Effector memory CD4-positive, alpha-beta T cell (primary cell): Measurements from ENCODE around the gene CFAP73.
"Not testable (repeated sequence)": the region's sequence is repeated elsewhere in the genome, so short reads cannot be mapped to it uniquely, and the experiment has no call there.

Source experiments
- DNase-seq, 3 donors: peaks; one replicate each; pipeline ENCODE4 v3.0.0-alpha.2; 2020
- H3K27ac ChIP-seq: 2 replicates; pipeline ENCODE4 v1.7.0; 2013; ENCODE audit warnings: mild to moderate bottlenecking, low read length, moderate library complexity; ENCODE audit not compliant: insufficient read depth, poor library complexity, severe bottlenecking
- H3K27me3 ChIP-seq: replicated peaks from 2 replicates; pipeline ENCODE4 v1.7.0; 2013; ENCODE audit warnings: mild to moderate bottlenecking, low read length; ENCODE audit not compliant: insufficient read depth, control insufficient read depth, poor library complexity, severe bottlenecking
- H3K36me3 ChIP-seq: 2 replicates; pipeline ENCODE4 v1.7.0; 2013; ENCODE audit warnings: mild to moderate bottlenecking, low read length, moderate library complexity; ENCODE audit not compliant: control insufficient read depth, insufficient read depth
- H3K4me1 ChIP-seq: 2 replicates; pipeline ENCODE4 v1.7.0; 2013; ENCODE audit warnings: low read length, mild to moderate bottlenecking; ENCODE audit not compliant: control insufficient read depth, insufficient read depth, poor library complexity, severe bottlenecking
- H3K4me3 ChIP-seq: 2 replicates; pipeline ENCODE4 v1.7.0; 2013; ENCODE audit warnings: low read length, low read depth, mild to moderate bottlenecking; ENCODE audit not compliant: insufficient read depth, poor library complexity, severe bottlenecking
- H3K9me3 ChIP-seq: 2 replicates; pipeline ENCODE4 v1.7.0; 2013; ENCODE audit warnings: mild to moderate bottlenecking, low read length, moderate library complexity; ENCODE audit not compliant: control insufficient read depth

CFAP73 gene

DNA sequence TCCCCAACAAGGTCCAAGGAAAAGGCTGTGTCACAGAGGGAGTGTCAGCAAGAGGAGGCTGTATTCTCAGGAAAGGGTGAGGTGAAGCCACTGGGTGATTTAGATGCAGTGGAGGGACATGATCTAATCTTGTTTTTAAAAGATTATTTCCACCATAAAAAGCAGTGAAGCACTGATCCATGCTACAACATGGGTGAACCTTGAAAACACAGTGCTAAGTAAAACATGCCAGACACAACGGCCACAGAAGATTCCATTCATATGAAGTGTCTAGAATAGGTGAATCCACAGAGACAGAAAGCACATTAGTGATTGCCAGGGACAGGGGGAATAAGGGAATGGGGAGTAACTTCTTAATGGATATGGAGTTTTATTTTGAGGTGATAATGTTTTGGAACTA is 48.8 kb downstream of the CFAP73 start:
- no peaks in the 10 kb centered on the region for H3K27me3 ChIP-seq
- no peaks in the 10 kb centered on the region for H3K9me3 ChIP-seq
- H3K36me3 ChIP-seq, result no peaks in the 10 kb centered on the region
- H3K27ac ChIP-seq, result no peak overlapping the region
- DNase-seq, result no peak
- H3K4me1 ChIP-seq, result no peaks in the 10 kb centered on the region
- no peak overlapping the region for H3K4me3 ChIP-seq

DNA sequence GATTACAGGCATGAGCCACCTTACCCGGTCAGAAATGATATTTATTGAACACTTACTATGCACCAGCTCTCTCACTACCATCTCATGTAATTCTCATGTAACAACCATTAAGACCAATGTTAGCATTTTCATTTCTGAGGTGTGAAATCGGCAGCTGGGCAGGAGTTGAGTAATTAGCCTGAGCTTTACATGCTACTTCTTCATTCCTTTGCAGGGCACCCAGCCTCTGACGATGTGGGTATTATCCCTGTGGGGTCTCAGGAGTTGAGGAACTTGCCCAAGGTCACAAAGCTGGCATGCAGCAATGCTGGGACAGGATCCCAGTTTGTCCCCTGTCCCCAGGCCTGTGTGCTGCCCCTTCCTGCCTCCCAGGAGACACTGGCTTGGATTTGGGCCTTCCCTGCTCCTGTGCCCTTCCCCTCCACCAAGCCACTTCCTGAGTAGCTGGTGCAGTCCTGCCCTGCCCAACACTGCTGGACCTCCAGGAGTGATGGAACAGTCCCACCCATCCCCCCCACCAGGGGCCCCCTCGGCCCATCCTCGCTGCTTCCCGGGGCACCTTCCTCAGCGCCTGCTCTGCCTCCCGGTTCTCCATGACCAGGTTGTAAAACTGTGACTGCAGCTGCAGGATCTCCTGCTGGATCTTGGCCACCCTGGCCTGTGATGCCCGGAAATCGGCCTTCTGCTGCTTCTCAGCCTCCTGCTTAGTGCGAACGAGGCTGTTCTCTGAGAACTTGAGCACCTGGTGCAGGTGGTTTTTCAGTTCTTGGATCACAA is 50.7 kb downstream of the CFAP73 start:
- Histone ChIP-seq H3K27ac (no peak overlapping the region), H3K4me1 (no peaks in the 10 kb centered on the region), H3K4me3 (no peak overlapping the region), H3K27me3 (no peaks in the 10 kb centered on the region), H3K9me3 (no peaks in the 10 kb centered on the region), H3K36me3 (no peaks in the 10 kb centered on the region)
- DNase-seq, result no peak

DNA sequence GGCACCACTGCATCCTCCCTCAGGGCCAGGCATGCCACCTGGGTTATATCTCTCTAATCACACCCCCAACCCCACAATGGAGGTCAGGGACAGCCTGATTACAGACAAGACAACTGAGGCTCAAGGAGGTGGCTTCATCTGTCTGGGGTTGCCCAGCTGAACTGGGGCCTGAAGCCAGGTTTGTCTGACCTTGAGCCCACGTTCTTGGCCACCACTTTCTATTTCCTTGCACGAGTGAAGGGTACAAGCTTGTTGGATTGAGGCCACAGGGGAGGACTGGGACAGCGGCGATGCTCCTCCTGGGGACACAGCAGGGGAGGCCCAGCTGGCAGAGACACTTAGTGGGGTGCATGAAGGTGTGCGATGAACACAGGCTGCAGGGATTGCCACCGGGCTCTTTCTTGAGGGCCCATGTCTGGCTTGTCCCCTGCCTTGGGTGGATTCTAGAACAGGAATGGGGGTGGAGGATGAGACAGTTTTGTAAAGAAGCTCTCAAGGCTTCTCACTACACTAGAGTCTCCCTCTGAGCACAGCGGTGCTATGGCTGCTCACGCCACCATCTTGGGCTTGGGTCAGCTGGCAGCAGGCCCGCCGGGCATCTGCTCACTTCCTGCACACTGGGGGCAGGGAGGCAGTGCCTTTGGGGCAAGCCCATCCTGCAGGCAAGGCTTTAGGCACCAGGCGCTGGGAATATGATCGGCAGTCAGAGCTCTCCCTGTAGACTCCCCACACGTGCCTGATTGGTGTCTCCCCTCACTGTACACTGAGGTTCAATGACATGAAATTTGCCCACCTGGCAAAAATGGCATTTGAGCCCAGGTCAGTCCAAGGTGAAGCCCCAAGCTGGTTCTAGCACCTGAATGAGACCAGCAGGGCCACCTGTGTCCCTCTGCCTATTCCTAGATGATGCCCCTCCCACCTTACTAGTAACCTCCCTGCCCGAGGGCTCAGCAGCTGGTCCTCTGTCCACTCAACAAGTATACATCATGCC is 52.0 kb downstream of the CFAP73 start:
- H3K27me3 ChIP-seq, result no peaks in the 10 kb centered on the region
- H3K27ac ChIP-seq, result no peak overlapping the region
- no peaks in the 10 kb centered on the region for H3K9me3 ChIP-seq
- DNase-seq, result no peak
- H3K4me3 ChIP-seq, result no peak overlapping the region
- no peaks in the 10 kb centered on the region for H3K36me3 ChIP-seq
- no peaks in the 10 kb centered on the region for H3K4me1 ChIP-seq

DNA sequence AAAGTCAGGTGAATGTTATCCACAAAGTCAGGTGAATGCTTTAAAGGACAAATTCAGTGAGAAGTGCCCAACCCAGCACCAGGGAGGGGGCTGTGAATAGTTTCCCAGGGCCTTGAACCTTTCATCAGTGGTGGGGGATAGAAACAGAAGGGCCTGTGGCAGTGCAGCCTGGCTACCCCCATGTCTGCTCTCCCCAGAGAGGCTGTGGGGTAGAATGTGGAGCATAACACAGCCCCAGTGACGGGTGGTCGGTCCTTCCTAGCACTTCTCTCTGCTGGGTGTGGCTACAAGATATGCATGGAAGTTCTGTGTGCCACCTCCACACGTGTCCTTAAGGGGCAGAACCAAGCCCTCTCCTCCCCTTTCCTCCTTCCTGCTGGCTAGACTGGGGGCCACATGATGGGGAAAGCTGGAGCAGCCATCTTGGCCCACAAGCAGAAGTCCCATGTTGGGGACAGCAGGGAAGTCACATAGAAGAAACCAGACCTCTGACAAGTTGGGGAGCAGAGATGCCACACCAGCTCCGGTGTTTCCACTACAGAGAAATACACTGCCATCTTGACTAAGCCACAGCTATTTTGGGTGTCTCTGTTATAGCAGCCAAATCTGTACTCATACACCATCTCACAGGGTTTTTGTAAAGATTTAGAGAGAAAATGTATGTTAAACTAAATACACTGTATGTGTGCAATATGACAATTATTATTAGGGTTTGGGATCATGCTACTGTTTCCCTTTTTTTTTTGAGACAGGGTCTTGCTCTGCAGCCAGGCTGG is 53.0 kb downstream of the CFAP73 start:
- Histone ChIP-seq H3K4me3 (no peak overlapping the region), H3K27ac (no peak overlapping the region), H3K27me3 (no peaks in the 10 kb centered on the region), H3K4me1 (no peaks in the 10 kb centered on the region), H3K36me3 (no peaks in the 10 kb centered on the region), H3K9me3 (no peaks in the 10 kb centered on the region)
- no peak for DNase-seq

DNA sequence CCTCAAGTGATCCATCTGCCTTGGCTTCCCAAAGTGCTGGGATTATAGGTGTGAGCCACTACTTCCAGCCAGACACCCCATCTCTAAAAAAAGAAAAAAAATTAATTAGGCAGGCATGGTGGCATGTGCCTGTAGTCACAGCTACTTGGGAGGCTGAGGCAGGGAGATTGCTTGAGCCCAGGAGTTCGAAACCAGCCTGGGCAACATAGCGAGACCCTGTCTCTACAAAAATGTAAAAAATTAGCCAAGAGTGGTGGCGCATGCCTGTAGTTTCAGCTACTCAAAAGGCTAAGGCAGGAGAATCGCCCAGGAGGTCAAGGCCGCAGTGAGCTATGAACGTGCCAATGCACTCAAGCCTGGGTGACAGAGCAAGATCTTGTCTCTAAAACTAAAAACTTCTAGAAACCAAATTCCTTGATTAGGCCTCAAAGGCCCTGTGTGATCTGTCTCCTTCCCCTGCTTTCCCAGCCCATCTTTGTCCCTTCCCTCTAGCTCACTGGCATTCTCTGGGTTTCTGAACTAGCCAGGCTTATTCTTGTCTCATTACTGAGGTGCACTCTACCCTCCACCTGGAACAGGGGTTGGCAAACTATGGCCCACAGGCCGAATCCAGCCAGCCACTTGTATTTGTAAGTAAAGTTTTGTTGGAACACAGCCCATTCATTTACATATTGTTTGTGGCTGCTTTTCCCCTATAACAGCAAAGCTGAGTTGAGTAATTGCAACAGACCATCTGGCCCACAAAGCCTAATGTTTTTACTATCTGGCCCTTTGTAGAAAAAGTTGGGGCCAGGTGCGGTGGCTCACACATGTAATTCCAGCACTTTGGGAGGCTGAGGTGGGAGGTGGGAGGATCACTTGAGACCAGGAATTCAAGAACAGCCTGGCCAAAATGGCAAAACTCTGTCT is 54.6 kb downstream of the CFAP73 start:
- peaks cover 14% of the 10 kb centered on the region for H3K4me1 ChIP-seq
- H3K9me3 ChIP-seq, result no peaks in the 10 kb centered on the region

GRCh38 chr12:113204804-113205203 is 55.3 kb downstream of the CFAP73 start:
- H3K4me3 ChIP-seq, result no peak overlapping the region
- H3K27me3 ChIP-seq, result no peaks in the 10 kb centered on the region
- H3K27ac ChIP-seq, result no peak overlapping the region
- no peaks in the 10 kb centered on the region for H3K36me3 ChIP-seq
- no peak for DNase-seq
- no peaks in the 10 kb centered on the region for H3K9me3 ChIP-seq
- peaks cover 21% of the 10 kb centered on the region for H3K4me1 ChIP-seq

More for the DNA sequence above, 54.6 kb downstream of the CFAP73 start:
- DNase-seq, result no peak
- no peak overlapping the region for H3K4me3 ChIP-seq
- no peaks in the 10 kb centered on the region for H3K27me3 ChIP-seq
- H3K36me3 ChIP-seq, result no peaks in the 10 kb centered on the region
- H3K27ac ChIP-seq, result no peak overlapping the region

- H3K4me3 ChIP-seq, H3K27ac ChIP-seq, H3K27me3 ChIP-seq, H3K9me3 ChIP-seq, DNase-seq, H3K36me3 ChIP-seq: not testable (repeated sequence)
- peaks cover 24% of the 10 kb centered on the region for H3K4me1 ChIP-seq
Measured at GRCh38 chr12:113206802-113207201, 57.3 kb downstream of the CFAP73 start.

DNA sequence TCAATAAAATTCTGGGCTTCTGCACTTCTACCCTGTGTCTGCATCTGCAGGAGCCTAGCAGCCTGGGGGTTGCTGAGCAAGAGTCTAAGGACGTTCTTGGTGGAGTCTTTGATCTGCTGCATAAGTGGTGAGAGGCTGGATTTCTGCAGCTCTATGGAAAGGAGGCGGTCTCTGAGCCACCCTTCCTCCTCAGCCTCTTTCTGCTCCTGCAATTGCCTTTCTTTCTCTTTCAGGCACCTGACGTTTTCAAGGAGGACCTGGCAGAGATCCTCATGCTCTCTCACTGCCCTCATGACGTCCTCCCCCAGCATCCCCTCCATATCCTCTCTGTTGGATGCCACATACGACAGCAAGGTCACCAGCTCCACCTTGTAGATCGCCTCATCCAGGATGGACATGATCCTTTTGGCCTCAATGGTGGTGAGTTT is 58.1 kb downstream of the CFAP73 start:
- H3K9me3 ChIP-seq, result no peaks in the 10 kb centered on the region
- no peak overlapping the region for H3K4me3 ChIP-seq
- peak overlapping the region; percentile 58 for H3K27ac ChIP-seq
- peaks cover 24% of the 10 kb centered on the region for H3K4me1 ChIP-seq
- no peak for DNase-seq
- no peaks in the 10 kb centered on the region for H3K36me3 ChIP-seq
- no peaks in the 10 kb centered on the region for H3K27me3 ChIP-seq
